Germinal center (tissue), 1 donor: ENCODE results near the gene OAS1.
"Not testable (repeated sequence)": the region's sequence is repeated elsewhere in the genome, so short reads cannot be mapped to it uniquely, and the experiment has no call there.

Source experiments
- DNase-seq: peaks from one replicate; pipeline ENCODE4 v3.0.0; 2012; ENCODE audit warnings: mixed read lengths, low spot score

OAS1 gene

GRCh38 chr12:112937741-112938719 is 31.3 kb downstream of the OAS1 start, which contains the start of gene OAS3:
TSS of gene OAS3 (plus strand) at chr12:112938474. CDS start at chr12:112938531, 57 bp downstream.
- peak; percentile 50 for DNase-seq

GRCh38 chr12:112938751-112939150 is 32.0 kb downstream of the OAS1 start:
- DNase-seq, result no peak

GRCh38 chr12:112939761-112940381 is 33.1 kb downstream of the OAS1 start:
- peak; percentile 70 for DNase-seq

- DNase-seq, result no peak
These were observed 35.0 kb downstream of the OAS1 start for GRCh38 chr12:112941528-112942335.

GRCh38 chr12:112942572-112942971 is 35.8 kb downstream of the OAS1 start:
- no peak for DNase-seq

- no peak for DNase-seq
These were observed 37.4 kb downstream of the OAS1 start for GRCh38 chr12:112944024-112944690.

- no peak for DNase-seq
These were observed 38.8 kb downstream of the OAS1 start for GRCh38 chr12:112945515-112945914.

- no peak for DNase-seq
These were observed 39.7 kb downstream of the OAS1 start for GRCh38 chr12:112946236-112947000.

- no peak for DNase-seq
These were observed 40.6 kb downstream of the OAS1 start for GRCh38 chr12:112947314-112947713.

- no peak for DNase-seq
These were observed 41.0 kb downstream of the OAS1 start for GRCh38 chr12:112947761-112948160.

- no peak for DNase-seq
These were observed 42.0 kb downstream of the OAS1 start for GRCh38 chr12:112948806-112949205.

- DNase-seq, result no peak
These were observed 43.9 kb downstream of the OAS1 start for GRCh38 chr12:112950701-112951100.

- not testable (repeated sequence) for DNase-seq
These were observed 50.4 kb downstream of the OAS1 start for GRCh38 chr12:112957125-112957524.

GRCh38 chr12:112961074-112961473 is 54.3 kb downstream of the OAS1 start:
- DNase-seq, result peak; percentile 58

- DNase-seq, result no peak
These were observed 54.8 kb downstream of the OAS1 start for GRCh38 chr12:112961536-112961935.

- no peak for DNase-seq
These were observed 55.8 kb downstream of the OAS1 start for GRCh38 chr12:112962561-112962960.

GRCh38 chr12:112963227-112963861 is 56.6 kb downstream of the OAS1 start:
- DNase-seq, result no peak

GRCh38 chr12:112964067-112964670 is 57.4 kb downstream of the OAS1 start:
- no peak for DNase-seq

- no peak for DNase-seq
These were observed 58.2 kb downstream of the OAS1 start for GRCh38 chr12:112964915-112965314.

- no peak for DNase-seq
These were observed 58.9 kb downstream of the OAS1 start for GRCh38 chr12:112965643-112966042.
